NB4 (cell line): Measurements from ENCODE around the gene CIB4.

Source experiments
- CTCF ChIP-seq: IDR thresholded peaks from one replicate; pipeline ENCODE4 v1.5.1; 2012; ENCODE audit warnings: low read depth, low read length
- MYC ChIP-seq: IDR thresholded peaks from 2 replicates; pipeline ENCODE4 v1.6.1; 2011; ENCODE audit warnings: low read depth, low read length
- POLR2A ChIP-seq: IDR thresholded peaks from 2 replicates; pipeline ENCODE4 v1.6.1; 2011; ENCODE audit warnings: mild to moderate bottlenecking; ENCODE audit not compliant: insufficient read length; ENCODE audit errors: extremely low read depth

GRCh38 chr2:26631401-26632170 lies 9.6 kb downstream of the CIB4 start:
- TF ChIP-seq CTCF: no peak
- no peak for TF ChIP-seq MYC
- TF ChIP-seq POLR2A: no peak
